WTC11 (cell line): Measurements from ENCODE around the gene CLMP.
"Not testable (repeated sequence)": the region's sequence is repeated elsewhere in the genome, so short reads cannot be mapped to it uniquely, and the experiment has no call there.

Experiments
- NFYB ChIP-seq: sonication (generic); formaldehyde crosslinking; conservative IDR thresholded peaks from 2 replicates; pipeline ENCODE4 v1.8.0; 2022; ENCODE audit warnings: low read depth, missing genetic modification reagents
- ZNF263 ChIP-seq: sonication (generic); formaldehyde crosslinking; IDR thresholded peaks from 2 replicates; pipeline ENCODE4 v1.8.1; 2022; ENCODE audit warnings: low read depth, mild to moderate bottlenecking, moderate library complexity, missing genetic modification reagents
- TF ChIP-seq, protein P1 (sequence below): sonication (generic); formaldehyde crosslinking; IDR thresholded peaks from 2 replicates; pipeline ENCODE4 v1.8.1; 2023; ENCODE audit warnings: mild to moderate bottlenecking, missing genetic modification reagents, moderate library complexity
- TF ChIP-seq, protein P2 (sequence below): sonication (generic); formaldehyde crosslinking; IDR thresholded peaks from 2 replicates; pipeline ENCODE4 v1.8.0; 2023; ENCODE audit warnings: mild to moderate bottlenecking, missing genetic modification reagents
- TF ChIP-seq, protein P3 (sequence below): sonication (generic); formaldehyde crosslinking; IDR thresholded peaks from 2 replicates; pipeline ENCODE4 v1.8.0; 2022; ENCODE audit warnings: missing genetic modification reagents

DNA sequence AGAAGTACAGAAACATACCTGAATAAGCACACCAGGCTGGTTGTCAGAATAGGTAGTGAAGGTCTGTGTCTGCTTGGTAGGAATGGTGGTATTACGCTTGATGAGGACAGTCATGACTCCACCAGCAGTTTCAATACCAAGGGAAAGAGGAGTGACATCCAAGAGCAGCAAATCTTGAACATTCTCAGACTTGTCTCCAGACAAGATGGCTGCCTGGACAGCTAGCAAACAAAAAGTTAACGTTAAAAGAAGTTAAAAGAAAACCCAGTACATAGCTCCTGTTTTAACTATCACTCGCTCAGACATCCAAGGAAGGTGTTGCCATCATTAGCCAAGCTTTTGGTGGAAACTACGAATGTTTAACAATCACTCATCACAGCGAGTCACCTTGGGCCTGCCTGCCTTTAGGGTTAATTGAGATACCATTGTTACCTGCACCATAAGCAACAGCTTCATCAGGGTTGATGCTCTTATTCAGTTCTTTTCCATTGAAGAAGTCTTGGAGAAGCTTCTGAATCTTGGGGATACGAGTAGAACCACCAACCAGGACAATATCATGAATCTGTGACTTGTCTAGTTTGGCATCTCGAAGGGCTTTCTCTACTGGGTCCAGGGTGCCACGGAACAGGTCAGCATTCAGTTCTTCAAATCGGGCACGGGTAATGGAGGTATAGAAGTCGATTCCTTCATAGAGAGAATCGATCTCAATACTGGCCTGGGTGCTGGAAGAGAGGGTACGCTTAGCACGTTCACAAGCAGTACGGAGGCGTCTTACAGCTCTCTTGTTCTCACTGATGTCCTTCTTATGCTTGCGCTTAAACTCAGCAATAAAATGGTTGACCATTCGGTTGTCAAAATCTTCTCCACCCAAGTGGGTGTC lies 135.8 kb downstream of the CLMP start:
- not testable (repeated sequence) for TF ChIP-seq ZNF263, NFYB (CRISPR knock-in tag)
- TF ChIP-seq, protein P1, sequence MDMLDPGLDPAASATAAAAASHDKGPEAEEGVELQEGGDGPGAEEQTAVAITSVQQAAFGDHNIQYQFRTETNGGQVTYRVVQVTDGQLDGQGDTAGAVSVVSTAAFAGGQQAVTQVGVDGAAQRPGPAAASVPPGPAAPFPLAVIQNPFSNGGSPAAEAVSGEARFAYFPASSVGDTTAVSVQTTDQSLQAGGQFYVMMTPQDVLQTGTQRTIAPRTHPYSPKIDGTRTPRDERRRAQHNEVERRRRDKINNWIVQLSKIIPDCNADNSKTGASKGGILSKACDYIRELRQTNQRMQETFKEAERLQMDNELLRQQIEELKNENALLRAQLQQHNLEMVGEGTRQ (CRISPR knock-in tag), result not testable (repeated sequence)
- TF ChIP-seq, protein P2, sequence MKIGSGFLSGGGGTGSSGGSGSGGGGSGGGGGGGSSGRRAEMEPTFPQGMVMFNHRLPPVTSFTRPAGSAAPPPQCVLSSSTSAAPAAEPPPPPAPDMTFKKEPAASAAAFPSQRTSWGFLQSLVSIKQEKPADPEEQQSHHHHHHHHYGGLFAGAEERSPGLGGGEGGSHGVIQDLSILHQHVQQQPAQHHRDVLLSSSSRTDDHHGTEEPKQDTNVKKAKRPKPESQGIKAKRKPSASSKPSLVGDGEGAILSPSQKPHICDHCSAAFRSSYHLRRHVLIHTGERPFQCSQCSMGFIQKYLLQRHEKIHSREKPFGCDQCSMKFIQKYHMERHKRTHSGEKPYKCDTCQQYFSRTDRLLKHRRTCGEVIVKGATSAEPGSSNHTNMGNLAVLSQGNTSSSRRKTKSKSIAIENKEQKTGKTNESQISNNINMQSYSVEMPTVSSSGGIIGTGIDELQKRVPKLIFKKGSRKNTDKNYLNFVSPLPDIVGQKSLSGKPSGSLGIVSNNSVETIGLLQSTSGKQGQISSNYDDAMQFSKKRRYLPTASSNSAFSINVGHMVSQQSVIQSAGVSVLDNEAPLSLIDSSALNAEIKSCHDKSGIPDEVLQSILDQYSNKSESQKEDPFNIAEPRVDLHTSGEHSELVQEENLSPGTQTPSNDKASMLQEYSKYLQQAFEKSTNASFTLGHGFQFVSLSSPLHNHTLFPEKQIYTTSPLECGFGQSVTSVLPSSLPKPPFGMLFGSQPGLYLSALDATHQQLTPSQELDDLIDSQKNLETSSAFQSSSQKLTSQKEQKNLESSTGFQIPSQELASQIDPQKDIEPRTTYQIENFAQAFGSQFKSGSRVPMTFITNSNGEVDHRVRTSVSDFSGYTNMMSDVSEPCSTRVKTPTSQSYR, result not testable (repeated sequence)
- TF ChIP-seq, protein P3, sequence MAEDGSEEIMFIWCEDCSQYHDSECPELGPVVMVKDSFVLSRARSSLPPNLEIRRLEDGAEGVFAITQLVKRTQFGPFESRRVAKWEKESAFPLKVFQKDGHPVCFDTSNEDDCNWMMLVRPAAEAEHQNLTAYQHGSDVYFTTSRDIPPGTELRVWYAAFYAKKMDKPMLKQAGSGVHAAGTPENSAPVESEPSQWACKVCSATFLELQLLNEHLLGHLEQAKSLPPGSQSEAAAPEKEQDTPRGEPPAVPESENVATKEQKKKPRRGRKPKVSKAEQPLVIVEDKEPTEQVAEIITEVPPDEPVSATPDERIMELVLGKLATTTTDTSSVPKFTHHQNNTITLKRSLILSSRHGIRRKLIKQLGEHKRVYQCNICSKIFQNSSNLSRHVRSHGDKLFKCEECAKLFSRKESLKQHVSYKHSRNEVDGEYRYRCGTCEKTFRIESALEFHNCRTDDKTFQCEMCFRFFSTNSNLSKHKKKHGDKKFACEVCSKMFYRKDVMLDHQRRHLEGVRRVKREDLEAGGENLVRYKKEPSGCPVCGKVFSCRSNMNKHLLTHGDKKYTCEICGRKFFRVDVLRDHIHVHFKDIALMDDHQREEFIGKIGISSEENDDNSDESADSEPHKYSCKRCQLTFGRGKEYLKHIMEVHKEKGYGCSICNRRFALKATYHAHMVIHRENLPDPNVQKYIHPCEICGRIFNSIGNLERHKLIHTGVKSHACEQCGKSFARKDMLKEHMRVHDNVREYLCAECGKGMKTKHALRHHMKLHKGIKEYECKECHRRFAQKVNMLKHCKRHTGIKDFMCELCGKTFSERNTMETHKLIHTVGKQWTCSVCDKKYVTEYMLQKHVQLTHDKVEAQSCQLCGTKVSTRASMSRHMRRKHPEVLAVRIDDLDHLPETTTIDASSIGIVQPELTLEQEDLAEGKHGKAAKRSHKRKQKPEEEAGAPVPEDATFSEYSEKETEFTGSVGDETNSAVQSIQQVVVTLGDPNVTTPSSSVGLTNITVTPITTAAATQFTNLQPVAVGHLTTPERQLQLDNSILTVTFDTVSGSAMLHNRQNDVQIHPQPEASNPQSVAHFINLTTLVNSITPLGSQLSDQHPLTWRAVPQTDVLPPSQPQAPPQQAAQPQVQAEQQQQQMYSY (CRISPR knock-in tag), result not testable (repeated sequence)
